Ovary (tissue), 9 donors: ENCODE data around the gene IGSF11. TPM values are rescaled to one million over a fixed set of nuclear protein-coding genes. Genes with fewer than 3 reads are reported as not detected.
A peak's percentile ranks its signal among the peaks of the same experiment; 100 is the strongest.

Experiments used
- DNase-seq, 5 donors: peaks; one replicate each; pipeline ENCODE4 v3.0.0-alpha.2; 2019 to 2020
- H3K27ac ChIP-seq, 2 donors: fragments of 200-600 bp; one replicate each; pipeline versions ENCODE4 v1.5.1 to v1.8.0; 2019 to 2022
- H3K27me3 ChIP-seq: fragments of 200-600 bp; one replicate; pipeline ENCODE4 v1.8.0; 2022
- H3K36me3 ChIP-seq: fragments of 200-600 bp; sonication (generic); one replicate; pipeline ENCODE4 v1.5.1; 2019
- H3K4me1 ChIP-seq: one replicate; pipeline ENCODE4 v1.8.1; 2013; ENCODE audit warnings: mild to moderate bottlenecking, moderate library complexity; ENCODE audit not compliant: insufficient read depth
- H3K4me3 ChIP-seq: fragments of 200-600 bp; sonication (generic); one replicate; pipeline ENCODE4 v1.5.1; 2017
- H3K9me3 ChIP-seq, 2 donors: fragments of 200-600 bp in 1 of 2; sonication (generic) in 1 of 2; one replicate each; pipeline versions ENCODE4 v1.5.1 to v1.8.1; 2013 to 2019; ENCODE audit warnings: mild to moderate bottlenecking in 1 of 2, moderate library complexity in 1 of 2
- CTCF ChIP-seq, 3 donors: fragments of 450-650 bp in 2 of 3; fragments of 200-600 bp in 1 of 3; IDR thresholded peaks; one replicate each; pipeline versions ENCODE4 v1.5.1 to v1.8.0; 2016 to 2022; ENCODE audit warnings: antibody characterized with exemption in 3 of 3, mild to moderate bottlenecking in 1 of 3
- EP300 ChIP-seq: sonication (generic); formaldehyde crosslinking; IDR thresholded peaks from one replicate; pipeline ENCODE4 v1.6.1; 2017; ENCODE audit warnings: antibody characterized with exemption
- POLR2A ChIP-seq: fragments of 450-650 bp; IDR thresholded peaks from one replicate; pipeline ENCODE4 v1.6.1; 2017; ENCODE audit warnings: antibody characterized with exemption, mild to moderate bottlenecking, moderate library complexity
- WGBS, 3 donors: extraction: QIAGEN DNeasy Blood & Tissue Kit in 1 of 3; methylation state at CpG; one replicate each; pipeline versions ENCODE4 v1.1.5 to v1.1.7; 2013 to 2017; 5-methylcytosine and 5-hydroxymethylcytosine counted together
- intact Hi-C, 4 donors: fragments of 100-400 bp; cut with DNase I; formaldehyde crosslinking; loops; one replicate each; pipeline versions ENCODE4 v1.11.0 to v1.15.1; 2022 to 2023
- polyA plus RNA-seq, 2 donors: library from polyadenylated mRNA; stranded (reverse); fragments of 200-250 nt in 1 of 2; fragments of 350-450 nt in 1 of 2; fragmentation: Illumina TruSeq in 1 of 2; extraction: RNeasy Lipid Tissue Mini Kit (QIAGEN cat#74804) in 1 of 2; gene quantifications; one replicate each; pipeline ENCODE4 v1.2.3, GENCODE V29; 2013 to 2014
- total RNA-seq, 7 donors: library from RNA; depleted of rRNA in 2 of 7; stranded (reverse); fragments of >200 nt in 2 of 7; fragmentation: NEBNext Ultra II Directional in 3 of 7; extraction: Animal tissue kit (Norgen Biotek cat#: 25700) in 3 of 7; gene quantifications; one replicate each; pipeline versions ENCODE4 v1.1.0 to v1.2.4, GENCODE V29; 2016 to 2023
- donor health status: DM: no; HTN: no; CAD: no; lungs with moderate emphysema.
- donor health status: DM: no; HTN: no; CAD: no.
- donor health status: Bipolar disorder and iron deficiency.
- donor health status: DM: yes; HTN: yes; CAD: no.
- donor health status: DM: no; HTN: no; CAD: no.
- donor health status: DM: yes; HTN: yes; CAD: no.

IGSF11 gene
- total and polyA plus RNA-seq, 9 donors = 8.9 to 22.3 (median 16.8) TPM

DNA sequence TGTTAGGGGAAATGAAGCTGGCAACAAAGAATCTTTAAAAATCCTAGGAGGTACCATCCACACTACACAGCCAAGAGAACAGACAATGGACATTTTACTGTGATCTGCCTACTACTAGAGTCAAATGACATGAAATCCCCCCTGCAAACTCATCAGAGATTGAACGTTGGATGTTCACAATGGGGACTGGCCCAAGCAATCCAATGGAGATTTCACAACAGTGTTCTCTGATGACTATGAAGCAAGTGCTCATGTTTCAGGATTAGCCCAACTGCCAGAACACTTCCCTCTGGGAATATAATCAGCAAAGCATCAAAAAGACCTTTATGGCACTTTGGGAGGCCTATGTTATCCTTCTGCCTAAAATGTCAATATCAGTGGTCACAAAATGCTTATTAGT, 97.8 kb downstream of the IGSF11 start:
- no peaks in the 10 kb centered on the region for H3K27me3 ChIP-seq
- 68 to 75% (median 68%) methylated on average over 1 of the region's 1 CpG for WGBS, 3 donors
- H3K4me3 ChIP-seq = no peak overlapping the region
- TF ChIP-seq POLR2A = no peak
- no peak for TF ChIP-seq CTCF (IDR thresholded peaks at IDR 0.05)
- TF ChIP-seq EP300 = no peak
- H3K4me1 ChIP-seq = peaks cover 2% of the 10 kb centered on the region
- DNase-seq = no peak
- no peaks in the 10 kb centered on the region for H3K9me3 ChIP-seq
- H3K36me3 ChIP-seq = no peaks in the 10 kb centered on the region
- intact Hi-C loops = no loop called here
- H3K27ac ChIP-seq = no peak overlapping the region

- no peaks in the 10 kb centered on the region for H3K27me3 ChIP-seq
- H3K36me3 ChIP-seq = no peaks in the 10 kb centered on the region
- WGBS, 3 donors = 72 to 81% (median 72%) methylated on average over 5 of the region's 5 CpGs
- no peak overlapping the region for H3K4me3 ChIP-seq
- DNase-seq = peak in 2 of 5 donors; percentile 27 to 38
- intact Hi-C loops = no loop called here
- H3K27ac ChIP-seq = no peak overlapping the region
- TF ChIP-seq POLR2A = no peak
- H3K9me3 ChIP-seq = no peaks in the 10 kb centered on the region
- peaks cover 2% of the 10 kb centered on the region for H3K4me1 ChIP-seq
These were observed 101.7 kb downstream of the IGSF11 start for GRCh38 chr3:118932822-118933558.

DNA sequence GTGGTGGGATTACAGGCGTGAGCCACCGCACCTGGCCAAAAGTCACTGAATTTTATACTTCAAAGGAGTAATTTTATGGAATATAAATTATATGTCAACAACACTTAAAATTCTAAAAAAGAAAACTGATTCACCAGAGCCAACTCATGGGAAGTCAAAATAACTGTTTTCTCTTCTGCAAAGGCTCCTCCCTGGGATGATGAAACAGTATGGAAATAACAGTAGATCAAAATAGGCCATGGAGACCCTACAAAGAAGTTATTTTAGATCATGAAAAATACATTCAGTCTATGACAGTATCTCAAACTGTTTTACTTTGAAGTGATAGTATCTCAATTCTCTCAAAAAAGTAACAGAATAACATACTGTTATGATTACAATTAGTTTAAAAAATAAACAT, 102.7 kb downstream of the IGSF11 start:
- no peaks in the 10 kb centered on the region for H3K36me3 ChIP-seq
- no peaks in the 10 kb centered on the region for H3K27me3 ChIP-seq
- no peak overlapping the region for H3K27ac ChIP-seq
- peaks cover 2% of the 10 kb centered on the region for H3K4me1 ChIP-seq
- H3K4me3 ChIP-seq = no peak overlapping the region
- WGBS, 3 donors = 97 to 99% (median 97%) methylated on average over 2 of the region's 2 CpGs
- H3K9me3 ChIP-seq = no peaks in the 10 kb centered on the region
- no peak for DNase-seq
- TF ChIP-seq EP300 (no peak), POLR2A (no peak), CTCF (IDR thresholded peaks at IDR 0.05) (no peak)
- intact Hi-C loops = no loop called here

DNA sequence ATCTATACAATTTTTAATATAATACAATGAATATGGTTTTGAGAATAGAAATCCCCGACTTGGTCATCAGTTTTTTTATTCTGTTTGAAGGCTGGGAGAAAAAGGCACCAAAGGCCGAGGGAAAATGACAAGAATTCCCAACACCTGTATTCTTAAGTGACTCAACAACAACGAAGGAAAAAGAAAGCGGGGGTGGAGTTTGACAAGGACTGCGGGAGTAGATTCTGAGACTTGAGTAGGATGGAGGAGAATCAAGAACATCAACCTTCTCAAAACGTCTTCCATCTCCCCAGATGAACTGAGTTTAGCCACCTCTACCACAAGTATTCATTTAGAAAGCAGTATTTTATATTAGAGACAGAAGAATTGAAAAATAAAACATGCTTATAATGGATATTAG, 107.2 kb downstream of the IGSF11 start:
- no peaks in the 10 kb centered on the region for H3K36me3 ChIP-seq
- no peaks in the 10 kb centered on the region for H3K4me1 ChIP-seq
- no peak overlapping the region for H3K4me3 ChIP-seq
- intact Hi-C loops = no loop called here
- no peaks in the 10 kb centered on the region for H3K27me3 ChIP-seq
- 87 to 89% (median 88%) methylated on average over 6 of the region's 6 CpGs for WGBS, 3 donors
- H3K9me3 ChIP-seq = no peaks in the 10 kb centered on the region
- no peak for DNase-seq
- no peak overlapping the region for H3K27ac ChIP-seq
- no peak for TF ChIP-seq EP300
- no peak for TF ChIP-seq CTCF (IDR thresholded peaks at IDR 0.05)
- no peak for TF ChIP-seq POLR2A

GRCh38 chr3:118912188-118912587, 122.5 kb downstream of the IGSF11 start:
- WGBS, 3 donors = 19 to 27% (median 23%) methylated on average over 3 of the region's 3 CpGs
- intact Hi-C loops = no loop called here

More at GRCh38 chr3:118912188-118912587, 122.5 kb downstream of the IGSF11 start:
- no peaks in the 10 kb centered on the region for H3K27me3 ChIP-seq
- no peaks in the 10 kb centered on the region for H3K9me3 ChIP-seq
- TF ChIP-seq EP300 (no peak), CTCF (IDR thresholded peaks at IDR 0.05) (no peak), POLR2A (no peak)
- no peaks in the 10 kb centered on the region for H3K36me3 ChIP-seq
- DNase-seq = no peak
- H3K27ac ChIP-seq = no peak overlapping the region
- peaks cover 3% of the 10 kb centered on the region for H3K4me1 ChIP-seq
- H3K4me3 ChIP-seq = no peak overlapping the region
